GM12891 (cell line): Measurements from ENCODE around the gene SDK1.

ENCODE experiments used
- POLR2A ChIP-seq: IDR thresholded peaks from 2 replicates; pipeline ENCODE4 v1.6.1; 2011; ENCODE audit warnings: low read depth, low read length, control low read depth
- POLR2AphosphoS5 ChIP-seq: IDR thresholded peaks from 2 replicates; pipeline ENCODE4 v1.6.1; 2011; ENCODE audit warnings: low read depth, low read length, control low read depth
- TAF1 ChIP-seq: IDR thresholded peaks from 2 replicates; pipeline ENCODE4 v1.6.1; 2011; ENCODE audit warnings: low read depth, low read length, control low read depth

DNA sequence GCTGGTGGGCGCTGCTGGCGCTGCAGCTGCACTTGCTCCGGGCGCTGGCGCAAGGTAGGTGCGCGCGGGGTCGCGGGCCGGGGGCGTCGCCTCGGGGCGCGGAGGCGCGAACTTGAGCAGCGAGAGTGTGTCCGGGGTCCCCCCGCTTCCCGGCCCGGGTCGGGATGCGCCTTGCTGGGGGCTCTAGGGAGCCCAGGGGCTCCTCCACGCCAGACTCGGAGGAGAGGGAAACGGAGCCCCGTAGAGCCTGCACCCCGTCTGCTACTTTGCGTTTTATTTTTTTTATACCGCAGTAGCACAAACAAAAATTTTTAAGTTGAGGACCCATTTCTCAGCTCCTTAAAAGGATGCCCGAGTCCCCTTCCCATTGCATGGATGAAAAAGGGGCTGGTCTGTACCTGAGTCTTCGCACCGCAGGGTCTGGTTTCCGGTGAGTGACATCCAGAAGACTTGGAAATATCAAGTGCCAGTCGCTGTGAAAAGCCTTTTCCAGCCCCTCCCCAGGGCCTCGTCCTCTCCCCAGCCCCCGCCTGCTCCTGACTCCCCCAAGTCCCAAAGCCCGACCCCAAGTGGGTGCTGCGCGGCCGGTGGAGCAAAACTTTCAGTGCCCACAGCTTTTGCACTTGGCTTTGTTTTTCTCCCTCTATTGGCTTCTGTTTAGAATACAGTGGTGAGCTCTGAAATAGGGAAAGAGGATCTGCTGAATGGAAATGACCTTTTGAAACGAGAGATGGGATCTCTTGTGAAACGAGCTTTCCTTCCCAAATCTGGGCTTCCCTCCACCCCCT lies 973 bp downstream of the SDK1 start:
- TF ChIP-seq POLR2A (no peak), TAF1 (no peak), POLR2AphosphoS5 (no peak)
